NCI-H1092 (cell line): ENCODE data around the gene GRIK3.

Source experiments
- DNase-seq: peaks from one replicate; lab custom pipeline; 2025; lab: John Stamatoyannopoulos, UW

Gene GRIK3

DNA sequence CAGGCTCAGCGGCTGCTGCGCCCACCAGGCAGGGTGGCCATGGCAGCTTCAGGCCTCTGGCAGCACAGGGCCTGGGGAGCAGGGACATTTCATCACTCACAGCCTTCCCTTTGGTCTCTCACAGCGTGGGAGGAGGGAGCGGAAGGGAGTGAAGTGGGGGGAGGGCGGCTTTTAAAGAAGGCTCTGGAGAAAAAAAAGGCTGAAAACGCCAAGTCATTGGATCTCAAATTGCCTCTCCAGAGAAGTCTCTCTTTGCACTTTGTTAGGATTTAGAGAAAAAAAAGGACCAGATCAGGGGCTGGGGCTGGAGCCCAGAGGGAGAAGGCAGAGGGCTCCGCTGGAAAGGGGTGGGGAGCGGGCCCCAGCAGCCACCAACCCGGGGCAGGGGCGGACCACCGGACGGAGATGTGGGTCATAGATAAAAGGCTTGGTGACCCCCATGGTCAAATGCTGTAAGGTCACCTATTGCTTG lies 209.9 kb downstream of the GRIK3 start:
- DNase-seq, result no peak

DNA sequence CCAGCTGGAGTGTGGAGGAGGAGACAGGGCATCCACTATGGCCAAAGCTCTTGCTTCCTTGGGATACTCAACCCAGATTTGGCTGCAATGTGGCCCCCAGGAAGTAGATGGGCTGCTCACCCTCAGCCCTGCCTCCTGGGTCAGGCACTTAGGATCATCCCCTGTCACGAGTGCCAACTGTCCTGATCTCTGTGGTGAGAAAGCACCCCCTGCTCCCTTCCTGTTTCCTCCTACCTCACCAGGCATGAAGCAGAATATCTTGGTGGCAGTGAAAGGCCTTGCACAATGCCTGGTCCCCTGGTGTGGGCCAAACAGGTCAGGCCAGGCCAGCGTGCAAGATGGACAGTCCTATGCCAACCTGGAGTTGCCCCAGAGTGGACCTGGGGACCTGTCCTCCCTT lies 211.7 kb downstream of the GRIK3 start:
- DNase-seq, result no peak

DNA sequence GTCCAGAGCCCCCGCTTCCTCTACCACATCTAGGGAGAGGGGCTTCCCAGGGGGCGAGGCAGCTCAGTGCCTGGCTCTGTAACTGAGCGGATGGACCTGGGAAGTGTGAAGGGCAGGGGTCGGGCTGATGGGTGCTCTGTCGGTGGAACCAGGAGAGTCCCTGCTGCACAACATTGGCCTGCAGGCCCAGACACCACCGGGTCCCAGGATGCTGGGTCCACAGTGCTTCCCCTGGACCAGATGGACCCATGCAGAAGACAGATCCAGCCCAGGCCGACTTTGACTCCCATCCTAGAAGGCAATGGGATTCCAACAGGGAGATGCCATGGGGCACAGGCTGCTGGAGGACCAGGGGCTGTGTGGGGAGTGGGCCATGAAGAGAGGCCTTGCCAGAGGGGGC lies 212.9 kb downstream of the GRIK3 start:
- DNase-seq, result no peak

DNA sequence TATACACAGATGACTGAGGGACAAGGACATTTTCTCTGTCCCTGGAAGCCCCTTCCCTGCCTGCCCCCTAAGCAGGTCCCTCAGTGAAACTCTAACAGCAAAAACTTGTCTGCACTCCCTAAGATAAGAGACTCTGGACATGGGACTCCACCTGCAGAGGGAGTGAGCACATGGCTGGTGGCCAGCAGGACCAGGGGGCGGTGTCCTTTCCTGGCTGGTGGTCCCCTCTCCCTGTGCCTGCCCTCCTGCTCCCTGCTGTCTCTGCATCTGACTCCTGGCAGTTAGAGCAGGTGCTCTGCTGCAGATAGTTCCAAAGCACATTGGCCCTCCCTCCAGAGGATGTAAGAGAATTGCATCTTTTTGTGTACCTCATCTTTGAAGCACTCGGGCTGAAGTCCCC lies 215.5 kb downstream of the GRIK3 start:
- no peak for DNase-seq

DNA sequence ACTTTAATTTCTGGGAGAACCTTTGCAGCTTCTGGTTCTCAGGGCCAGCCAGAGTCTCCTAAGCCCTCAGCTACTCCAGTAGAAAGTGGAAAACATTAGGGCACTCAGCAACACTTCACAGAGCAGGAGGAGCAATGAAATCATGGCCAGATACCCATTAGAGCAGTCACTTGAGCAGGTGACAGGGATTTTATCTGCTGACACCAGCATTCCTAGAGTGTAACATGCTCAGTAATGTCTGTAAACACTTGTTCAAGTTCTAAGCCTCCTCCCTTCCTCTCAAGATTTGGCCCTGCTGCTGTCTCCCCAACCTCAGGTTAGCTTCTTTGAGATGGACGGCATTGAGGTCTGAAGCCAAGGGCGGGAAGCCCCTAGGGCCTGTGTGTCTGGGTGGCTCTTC lies 218.0 kb downstream of the GRIK3 start:
- no peak for DNase-seq

DNA sequence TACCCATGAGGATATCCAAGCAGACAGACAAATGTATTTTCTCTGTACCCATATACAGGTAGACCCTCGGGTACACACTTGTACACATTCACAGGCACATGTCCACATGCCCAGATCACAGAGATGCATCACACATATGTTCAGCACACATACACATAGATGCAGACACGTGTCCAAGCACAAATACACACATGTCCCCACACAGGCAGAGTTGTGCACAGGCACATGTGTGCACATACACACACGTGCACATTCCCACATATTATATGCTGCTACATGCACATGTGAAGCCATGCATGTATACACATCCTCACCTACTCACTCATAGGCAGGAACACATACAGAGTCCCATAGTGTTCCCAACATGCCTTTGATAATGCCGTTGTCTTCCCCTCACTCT lies 219.5 kb downstream of the GRIK3 start:
- no peak for DNase-seq

DNA sequence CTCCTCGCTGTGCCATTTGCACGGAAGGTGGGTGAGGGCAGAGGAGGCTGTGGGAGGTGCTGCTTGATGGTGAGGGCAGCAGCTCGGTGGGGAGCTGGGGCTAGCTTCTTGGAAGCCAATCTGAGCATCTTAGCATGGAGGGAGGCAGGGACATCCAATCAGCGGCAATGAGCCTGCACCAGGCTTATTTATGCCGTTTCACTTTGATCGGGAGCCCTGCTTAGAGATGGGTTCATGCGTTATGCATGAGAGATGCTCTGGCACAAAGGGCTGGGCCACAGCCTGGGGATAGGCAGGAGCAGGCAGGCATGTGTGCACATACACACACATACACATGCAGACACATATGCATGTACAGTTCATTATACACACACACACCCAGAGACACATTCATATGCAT lies 220.2 kb downstream of the GRIK3 start:
- no peak for DNase-seq

DNA sequence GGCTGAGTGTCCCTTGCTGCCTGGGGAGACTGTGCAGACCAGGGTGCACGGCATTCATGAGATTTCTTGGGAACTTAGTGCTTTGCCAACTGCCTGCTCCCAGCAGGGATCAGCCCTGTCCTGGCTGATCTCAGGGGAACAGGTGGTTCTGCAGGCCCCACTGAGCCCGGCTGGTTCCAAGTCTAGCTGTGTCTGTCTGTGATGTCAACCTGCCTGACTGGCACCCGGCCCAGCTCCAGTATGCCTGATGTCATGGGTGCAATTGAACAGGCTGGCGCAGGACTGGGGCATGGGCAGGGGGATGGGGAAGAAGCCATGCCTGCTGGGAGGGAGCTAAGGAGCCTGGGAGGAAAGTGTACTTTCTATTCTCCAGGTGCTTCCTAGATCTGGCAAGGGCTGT lies 227.1 kb downstream of the GRIK3 start:
- peak; percentile 41 for DNase-seq

DNA sequence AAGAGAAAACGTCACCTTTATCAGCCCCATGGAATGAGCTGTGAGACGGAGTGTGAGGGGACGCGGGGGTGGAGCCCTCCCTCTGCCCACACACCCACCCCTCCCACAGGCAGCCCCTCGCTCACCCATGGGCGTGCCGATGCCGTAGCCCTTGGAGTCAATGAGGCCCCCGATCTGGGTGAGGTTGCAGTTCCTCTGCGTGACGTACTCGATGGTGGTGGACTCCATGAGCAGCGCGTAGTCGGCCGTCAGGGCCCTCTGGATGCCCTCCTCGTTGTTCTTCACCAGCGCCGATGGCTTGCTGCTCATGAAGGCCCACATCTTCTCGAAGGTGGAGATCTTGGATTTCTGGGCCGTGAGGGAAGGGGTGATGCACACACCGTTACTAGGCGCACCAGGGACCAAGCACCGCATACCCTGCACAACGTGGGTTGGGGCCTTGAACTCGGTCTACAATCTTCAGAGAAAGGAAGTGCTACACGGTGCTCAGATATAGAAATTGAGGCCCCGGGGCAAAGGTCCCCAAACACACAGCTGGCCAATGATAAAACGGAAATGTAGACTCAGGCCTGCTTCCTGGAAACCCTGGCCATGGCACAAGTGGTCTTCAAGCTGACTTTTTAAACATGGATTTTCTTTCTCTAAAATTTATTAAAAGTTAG lies 228.2 kb downstream of the GRIK3 start:
- DNase-seq, result no peak

DNA sequence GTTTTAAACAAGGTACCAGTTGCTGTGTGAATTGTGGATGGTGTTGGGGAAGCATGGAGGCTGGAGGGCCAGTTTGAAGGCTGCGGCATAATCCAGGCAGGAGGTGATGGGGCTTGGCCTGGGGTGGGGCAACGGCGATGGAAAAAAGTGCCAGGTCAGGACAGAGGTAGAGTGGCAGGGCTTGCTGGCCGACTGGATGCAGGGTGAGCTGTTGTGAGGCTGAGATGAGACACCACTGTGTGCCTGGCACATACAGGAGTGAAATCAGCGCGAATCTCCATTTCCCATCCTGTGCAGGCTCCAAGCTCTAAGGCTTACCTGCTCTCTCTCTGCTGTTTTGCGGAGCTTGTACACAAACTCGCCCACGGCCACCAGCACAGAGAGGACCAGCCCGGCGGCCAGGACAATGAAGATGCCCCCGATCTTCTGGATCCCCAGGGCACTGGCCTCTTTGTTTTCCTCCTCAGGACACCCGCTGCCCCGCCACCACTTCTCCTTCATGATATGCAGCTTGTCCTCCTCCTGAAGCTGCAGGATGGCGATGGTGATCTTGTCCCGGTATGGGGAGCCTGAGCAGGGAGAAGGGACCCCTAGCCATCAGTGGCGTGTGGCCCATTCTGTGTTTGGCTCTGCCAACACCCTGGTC lies 229.5 kb downstream of the GRIK3 start:
- DNase-seq, result no peak

DNA sequence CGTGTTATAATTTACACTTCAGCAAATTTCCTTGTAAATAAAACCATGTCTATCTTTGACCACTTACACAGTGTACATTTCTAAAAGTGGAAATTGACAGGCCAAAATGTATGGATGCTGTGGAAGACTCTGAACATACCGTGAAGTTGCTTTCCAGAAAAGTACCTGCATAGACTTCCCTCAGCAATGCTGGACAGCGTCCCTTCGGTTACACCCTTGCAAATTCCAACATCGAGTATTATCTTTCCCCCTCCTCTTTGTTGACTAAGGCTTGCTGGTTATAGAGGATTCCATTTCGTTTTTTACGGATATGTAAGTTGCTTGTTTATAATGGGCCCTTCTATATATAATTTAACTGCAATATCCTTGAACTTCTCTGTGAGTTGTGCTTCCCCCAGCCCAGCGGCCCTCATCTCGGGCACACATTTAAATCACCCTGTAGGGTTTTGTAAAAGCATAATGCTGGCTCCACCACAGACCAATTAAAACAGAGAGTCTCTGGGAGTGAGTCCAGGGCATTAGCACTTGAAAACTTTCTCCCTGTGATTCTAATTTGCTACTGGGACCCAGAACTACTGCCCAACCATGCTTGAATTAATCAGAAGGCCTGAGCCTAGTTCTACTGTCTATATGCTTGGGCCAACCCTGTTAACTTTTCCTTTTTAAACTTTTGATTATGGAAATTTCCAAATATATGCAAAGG lies 230.3 kb downstream of the GRIK3 start:
- no peak for DNase-seq

DNA sequence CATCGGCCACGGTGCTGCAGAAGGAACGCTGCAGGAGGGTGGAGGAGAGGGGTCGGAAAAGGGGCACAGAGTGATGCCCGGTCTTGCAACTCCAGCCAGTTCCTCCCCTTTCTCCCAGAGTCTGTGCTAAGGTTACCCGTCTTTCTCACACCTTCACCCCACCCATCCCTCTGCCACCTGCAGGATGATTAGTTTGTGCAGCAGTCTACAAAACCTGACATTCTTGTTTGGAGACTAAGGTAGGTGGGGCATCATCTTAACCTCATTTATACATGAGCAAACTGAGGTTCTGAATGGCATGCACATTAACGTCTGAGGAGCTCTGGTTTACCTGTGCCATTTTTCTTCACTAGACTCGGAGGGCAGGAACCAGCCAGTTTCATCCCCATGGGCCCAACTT lies 232.3 kb downstream of the GRIK3 start:
- no peak for DNase-seq

DNA sequence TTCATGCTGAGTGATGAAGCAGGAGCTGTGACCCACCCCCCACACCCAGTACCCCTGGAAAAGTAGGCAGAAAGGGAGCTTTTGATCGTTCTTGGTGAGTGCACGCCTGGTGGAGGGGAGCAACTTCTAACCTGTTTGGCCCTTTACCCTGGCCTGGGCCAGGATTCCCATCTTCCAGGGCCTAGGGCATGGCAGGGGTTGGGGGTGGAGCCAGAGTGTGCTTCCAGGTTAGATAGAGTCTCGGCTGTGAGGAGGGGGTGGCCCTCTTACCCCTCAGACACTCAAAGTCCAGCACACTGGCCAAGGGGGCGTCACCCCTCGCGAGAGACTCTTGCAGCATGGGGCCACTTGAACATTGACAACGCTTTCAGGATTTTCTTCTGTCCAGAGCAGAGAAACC lies 236.6 kb downstream of the GRIK3 start:
- no peak for DNase-seq

DNA sequence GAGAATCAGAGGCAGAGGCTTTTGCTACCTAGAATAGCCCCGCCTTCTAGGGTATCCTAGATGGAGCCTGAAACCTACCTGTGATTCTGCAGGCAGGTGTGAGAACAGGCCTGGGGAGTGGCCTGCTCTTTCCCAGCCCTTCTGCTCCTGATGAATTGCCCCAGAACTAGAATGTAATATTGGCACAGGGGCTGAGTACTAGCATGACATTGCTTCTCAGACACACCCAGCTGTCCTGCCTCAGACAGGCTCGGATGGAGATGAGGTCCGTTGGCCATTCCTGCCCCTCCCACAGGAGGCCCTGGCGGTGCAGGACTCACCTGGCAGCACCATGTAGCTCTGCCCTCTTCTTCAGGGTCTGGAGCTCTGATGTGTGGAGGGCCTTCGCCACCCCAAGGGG lies 237.6 kb downstream of the GRIK3 start:
- DNase-seq, result no peak

DNA sequence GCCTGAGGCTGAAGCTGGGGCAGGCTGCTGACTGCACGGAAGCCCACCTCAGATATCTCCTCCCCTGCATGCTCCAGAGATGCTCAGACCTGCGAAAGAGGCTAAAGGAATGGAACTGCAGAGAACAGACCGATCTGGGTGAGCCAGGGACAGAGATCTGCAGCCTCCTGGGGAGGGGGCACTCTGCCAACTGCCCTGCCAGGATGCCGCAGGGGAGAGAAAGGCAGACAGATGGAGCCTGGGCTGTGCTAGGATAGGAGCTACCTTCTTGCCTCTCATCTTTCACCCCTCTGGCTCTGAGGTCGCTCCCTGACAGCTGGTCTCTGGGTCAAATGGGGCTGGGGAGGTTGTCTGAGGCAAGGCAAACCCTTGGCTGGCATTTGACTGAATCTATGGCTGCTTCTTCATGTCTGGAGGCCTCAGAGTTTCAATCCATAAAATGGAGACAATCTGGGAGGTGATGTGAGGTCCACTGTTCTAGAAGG lies 238.2 kb downstream of the GRIK3 start:
- no peak for DNase-seq

DNA sequence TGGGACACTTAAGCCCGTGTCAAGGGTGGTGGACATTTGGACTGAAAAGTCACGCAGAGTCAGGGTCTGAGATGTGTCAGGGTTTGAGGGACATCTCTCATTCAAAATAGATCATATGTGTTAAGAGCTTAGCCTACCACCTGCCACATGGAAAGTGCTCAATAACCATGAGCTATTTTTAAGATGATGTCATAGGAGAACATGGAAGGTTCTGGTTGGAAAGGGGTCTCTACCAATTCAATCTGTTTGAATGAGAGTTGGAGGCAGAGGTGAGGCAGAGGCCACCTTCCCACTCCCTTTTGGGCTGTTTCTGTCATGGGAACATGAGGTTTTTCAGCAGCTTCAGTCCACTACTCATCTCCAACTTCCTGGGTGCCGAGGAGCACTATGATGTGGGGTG lies 239.9 kb downstream of the GRIK3 start:
- DNase-seq, result no peak

DNA sequence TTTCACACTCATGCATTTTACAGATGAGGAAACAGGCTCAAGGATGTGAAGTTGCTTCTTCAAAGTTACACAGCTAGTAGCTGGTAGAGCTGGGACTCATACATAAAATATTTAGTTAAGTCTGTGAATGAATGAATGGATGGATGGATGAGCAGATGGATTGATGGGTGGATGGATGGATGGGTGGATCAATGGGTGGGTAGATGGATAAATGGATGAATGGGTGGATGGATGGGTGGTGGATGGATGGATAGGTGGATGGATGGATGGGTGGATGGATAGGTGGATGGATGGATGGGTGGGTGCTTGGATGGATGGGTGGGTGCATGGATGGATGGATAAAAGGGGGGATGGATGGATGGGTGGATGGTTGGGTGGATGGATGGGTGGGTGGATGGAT lies 240.9 kb downstream of the GRIK3 start:
- DNase-seq, result no peak

DNA sequence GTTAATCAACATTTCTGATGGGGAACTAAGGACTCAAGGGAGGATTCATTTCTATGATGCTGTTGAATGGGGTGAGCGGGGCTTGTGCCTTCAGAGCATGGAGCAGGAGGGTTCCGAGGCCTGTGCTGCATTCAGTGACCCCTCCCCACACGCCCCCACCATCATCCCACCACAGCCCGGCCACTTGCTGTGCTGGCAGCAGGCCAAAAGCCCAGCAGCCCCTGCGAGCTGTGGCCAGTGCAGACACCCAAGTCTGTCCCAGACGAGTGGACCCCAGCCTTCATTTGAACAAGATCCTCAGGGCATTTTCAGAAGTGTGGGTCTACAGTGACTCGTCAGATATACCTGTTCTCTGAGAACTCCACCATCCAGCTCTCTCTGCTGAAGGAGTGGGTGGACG lies 242.0 kb downstream of the GRIK3 start:
- no peak for DNase-seq

DNA sequence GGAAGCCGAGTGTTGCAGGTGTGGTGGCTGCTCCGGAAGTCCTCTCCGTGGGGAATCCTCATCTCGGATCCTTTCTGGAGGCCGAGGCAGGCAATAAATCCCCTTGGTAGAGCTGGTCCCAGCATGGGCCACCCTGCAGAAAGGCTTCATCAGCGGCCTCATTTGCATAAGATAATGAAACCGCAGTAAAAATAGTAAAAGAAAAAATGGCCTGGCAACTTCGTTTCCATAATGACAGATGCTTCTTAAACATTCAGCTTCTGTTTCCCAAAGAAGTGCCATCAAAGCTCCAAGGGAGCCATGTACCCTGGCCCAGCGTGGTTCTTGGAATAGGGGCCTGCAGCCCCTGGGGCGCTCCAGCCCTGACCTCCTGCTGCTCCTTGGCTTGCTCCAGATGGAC lies 244.1 kb downstream of the GRIK3 start:
- no peak for DNase-seq

DNA sequence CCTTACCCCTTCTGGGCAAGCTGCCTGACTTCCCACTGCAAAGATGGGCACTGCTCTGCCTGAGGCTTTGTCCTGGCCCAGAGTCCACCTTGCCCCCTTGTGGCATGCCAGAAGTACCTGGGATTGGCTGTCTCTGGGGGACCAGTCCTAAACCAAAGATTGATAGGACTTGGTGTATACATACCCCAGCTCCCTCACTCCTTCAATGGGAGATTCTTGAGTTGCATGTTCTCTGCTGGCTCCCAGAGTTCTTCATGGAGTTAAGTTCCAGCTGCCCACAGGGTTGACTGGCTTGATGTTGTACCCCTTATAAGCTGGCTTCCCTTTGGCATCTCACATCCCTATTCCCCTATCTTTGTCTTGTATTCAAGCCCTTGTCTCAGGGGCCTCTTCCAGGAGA lies 244.8 kb downstream of the GRIK3 start:
- no peak for DNase-seq

DNA sequence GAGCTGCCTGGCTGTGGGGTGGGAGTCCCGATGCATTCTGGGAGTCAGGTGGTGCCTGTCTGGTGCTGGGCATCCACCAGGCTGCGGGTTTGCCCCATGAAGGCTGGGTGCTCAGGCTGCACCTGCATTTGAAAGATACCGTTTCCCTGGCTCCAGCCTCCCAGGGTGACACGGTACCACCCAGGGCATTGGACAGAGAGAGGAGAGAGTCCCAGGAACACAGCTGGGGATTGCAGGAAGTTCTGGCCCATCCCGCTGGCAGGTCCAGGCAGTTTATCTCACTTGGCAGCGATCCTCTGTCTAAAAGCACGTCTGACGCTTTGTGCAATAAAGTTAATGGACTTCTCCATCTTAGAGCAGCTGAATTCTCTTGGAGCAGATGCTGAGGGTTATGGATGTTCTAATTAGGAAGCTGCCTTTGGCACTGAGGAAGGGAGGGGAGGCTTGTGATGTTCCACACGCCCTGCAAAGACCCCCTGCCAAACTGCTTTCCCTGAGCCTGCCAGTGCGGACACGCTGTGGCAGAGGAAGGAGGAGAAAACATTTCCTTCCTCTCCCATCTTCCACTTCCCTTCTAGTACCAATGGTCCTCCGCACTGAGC lies 246.9 kb downstream of the GRIK3 start:
- no peak for DNase-seq

DNA sequence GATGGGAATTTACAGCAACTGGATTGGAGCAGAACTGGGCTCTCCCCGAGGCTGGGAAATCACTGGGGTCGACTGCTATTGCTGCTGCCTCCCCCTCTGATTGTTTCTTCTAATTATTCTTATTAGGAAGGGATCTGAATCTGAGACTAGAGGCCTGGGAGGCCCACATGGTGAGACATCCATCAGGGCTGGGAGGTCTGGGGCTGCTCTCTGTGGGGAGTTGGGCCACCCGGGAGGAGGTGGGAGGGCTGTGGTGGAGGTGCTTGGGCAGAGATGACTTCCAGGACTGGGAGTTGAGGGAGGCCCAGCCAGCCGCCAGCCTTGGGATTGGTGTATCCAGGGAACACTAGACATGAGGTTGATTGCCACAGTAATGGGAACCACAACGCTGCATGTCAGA lies 247.9 kb downstream of the GRIK3 start:
- no peak for DNase-seq
